Measurements from ENCODE around the gene THTPA. TPM values are rescaled to one million over a fixed set of nuclear protein-coding genes. Genes with fewer than 3 reads are reported as not detected.

THTPA gene
- total and polyA plus RNA-seq, 2 of the 13 experiments (the other 11 are each of a cell fraction or from before 2014, with no cell fraction given) = 7.4 to 8.7 TPM

DNA sequence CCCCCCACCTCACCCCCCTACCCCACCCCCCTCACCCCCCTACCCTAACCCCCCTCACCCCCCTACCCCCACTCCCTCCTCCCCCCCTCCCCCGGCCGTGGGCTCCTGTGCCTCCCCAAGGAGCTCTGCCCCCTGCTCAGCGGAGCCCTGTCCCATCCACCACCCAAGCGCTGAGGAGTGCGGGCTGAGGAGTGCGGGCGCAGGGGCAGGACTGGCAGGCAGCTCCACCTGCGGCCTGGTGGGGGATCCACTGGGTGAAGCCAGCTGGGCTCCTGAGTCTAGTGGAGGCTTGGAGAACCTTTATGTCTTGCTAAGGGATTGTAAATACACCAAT is 24.8 kb downstream of the THTPA start (continued):
- TF ChIP-seq TFAP4 (IDR thresholded peaks at IDR 0.05; ENCODE audit: borderline replicate concordance, low read depth) = peak; percentile 91
- TF ChIP-seq RBFOX2 (IDR thresholded peaks at IDR 0.05; ENCODE audit: low read depth, low read length) = peak; percentile 55; the same call in 1 of the 2 replicates
- no peak for TF ChIP-seq ZNF660 (CRISPR knock-in tag; IDR thresholded peaks at IDR 0.05; ENCODE audit: borderline replicate concordance, low read depth)
- no peak for TF ChIP-seq NFIB (CRISPR knock-in tag; IDR thresholded peaks at IDR 0.05; ENCODE audit: borderline replicate concordance)
- TF ChIP-seq ZBTB4 (CRISPR knock-in tag; IDR thresholded peaks at IDR 0.05; ENCODE audit: borderline replicate concordance) = 0 out of 2 replicates have a peak, but pooled peaks have one; percentile 28
- TF ChIP-seq ZNF234 (CRISPR knock-in tag; conservative IDR thresholded peaks at IDR 0.05) = no peak
- no peak for TF ChIP-seq SNAPC4 (CRISPR knock-in tag; IDR thresholded peaks at IDR 0.05)
- TF ChIP-seq ZNF589 (CRISPR knock-in tag; conservative IDR thresholded peaks at IDR 0.05) = no peak; the same call in 1 of the 2 replicates
- no peak for TF ChIP-seq ARNT (IDR thresholded peaks at IDR 0.05)
- TF ChIP-seq ZNF17 (CRISPR knock-in tag; IDR thresholded peaks at IDR 0.05) = no peak
- no peak for TF ChIP-seq NR2F1 (CRISPR knock-in tag; IDR thresholded peaks at IDR 0.05)
- TF ChIP-seq ZKSCAN1 (IDR thresholded peaks at IDR 0.05; ENCODE audit: low read length) = no peak
- TF ChIP-seq HNF4A (CRISPR knock-in tag; IDR thresholded peaks at IDR 0.05) = no peak
- TF ChIP-seq, protein P1, sequence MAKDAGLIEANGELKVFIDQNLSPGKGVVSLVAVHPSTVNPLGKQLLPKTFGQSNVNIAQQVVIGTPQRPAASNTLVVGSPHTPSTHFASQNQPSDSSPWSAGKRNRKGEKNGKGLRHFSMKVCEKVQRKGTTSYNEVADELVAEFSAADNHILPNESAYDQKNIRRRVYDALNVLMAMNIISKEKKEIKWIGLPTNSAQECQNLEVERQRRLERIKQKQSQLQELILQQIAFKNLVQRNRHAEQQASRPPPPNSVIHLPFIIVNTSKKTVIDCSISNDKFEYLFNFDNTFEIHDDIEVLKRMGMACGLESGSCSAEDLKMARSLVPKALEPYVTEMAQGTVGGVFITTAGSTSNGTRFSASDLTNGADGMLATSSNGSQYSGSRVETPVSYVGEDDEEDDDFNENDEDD (CRISPR knock-in tag; IDR thresholded peaks at IDR 0.05; ENCODE audit: borderline replicate concordance) = peak; percentile 13; the same call in 1 of the 2 replicates
- TF ChIP-seq ZNF275 (CRISPR knock-in tag; IDR thresholded peaks at IDR 0.05; ENCODE audit: borderline replicate concordance) = no peak
- no peak for TF ChIP-seq POGZ (CRISPR knock-in tag; IDR thresholded peaks at IDR 0.05)
- TF ChIP-seq ATF1 (CRISPR knock-in tag; IDR thresholded peaks at IDR 0.05) = no peak
- TF ChIP-seq ZNF652 (CRISPR knock-in tag; IDR thresholded peaks at IDR 0.05; ENCODE audit: borderline replicate concordance, low read depth) = no peak
- no peak for TF ChIP-seq HHEX (CRISPR knock-in tag; IDR thresholded peaks at IDR 0.05)

Measured in HepG2 (cell line).